Measurements from ENCODE around the gene NOL9. TPM values are rescaled to one million over a fixed set of nuclear protein-coding genes. Genes with fewer than 3 reads are reported as not detected.
A peak's percentile ranks its signal among the peaks of the same experiment; 100 is the strongest.

NOL9 gene
- total RNA-seq, 4 donors from 2014 or later: 20.1 to 41.6 (median 23.6) TPM

DNA sequence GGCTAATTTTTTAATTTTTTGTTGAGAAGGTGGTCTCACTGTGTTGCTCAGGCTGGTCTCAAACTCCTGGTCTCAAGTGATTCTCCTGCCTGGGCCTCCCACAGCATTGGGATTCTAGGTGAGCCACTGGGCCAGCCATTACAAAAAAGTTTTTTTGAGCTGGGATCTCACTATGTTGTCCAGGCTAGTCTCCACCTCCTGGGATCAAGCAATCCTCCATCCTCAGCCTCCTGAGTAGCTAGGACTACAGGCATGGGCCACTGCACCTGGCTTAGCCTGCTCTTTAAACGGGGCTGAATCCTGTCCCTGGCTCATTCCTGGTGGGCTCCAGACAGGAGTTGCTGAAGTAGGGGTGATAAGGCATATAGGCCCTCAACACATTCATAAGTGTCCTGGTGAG, 3.3 kb upstream of the NOL9 start:
- Histone ChIP-seq H3K4me1 (peaks cover 14% of the 10 kb centered on the region in 2 donors), H3K27me3 (no peaks in the 10 kb centered on the region), H3K36me3 (no peaks in the 10 kb centered on the region), H3K9me3 (no peaks in the 10 kb centered on the region), H3K4me3 (replicated peaks in 1 of 3) (no peak overlapping the region), H3K27ac (no peak overlapping the region)
- no peak for DNase-seq
- 38 to 67% methylated on average over 1 of the region's 1 CpG for WGBS, 2 donors
- TF ChIP-seq CTCF (IDR thresholded peaks at IDR 0.05): no peak
- no peak for TF ChIP-seq POLR2A (IDR thresholded peaks at IDR 0.05)
- intact Hi-C loops (cut with DNase I): no loop called here

GRCh38 chr1:6554907-6555778, 830 bp upstream of the NOL9 start, which contains the start of gene TAS1R1:
TSS of gene TAS1R1 (plus strand) at chr1:6555307. CDS start at chr1:6555374, 67 bp downstream.
- Histone ChIP-seq H3K36me3 (no peaks in the 10 kb centered on the region), H3K27ac (peak within 1 kb of the TSS; percentile 29 to 76 (median 69)), H3K4me1 (peaks cover 14 to 16% of the 10 kb centered on the region in 2 donors), H3K4me3 (replicated peaks in 1 of 3) (peak within 1 kb of the TSS; percentile 97 to 99 (median 98)), H3K9me3 (no peaks in the 10 kb centered on the region), H3K27me3 (no peaks in the 10 kb centered on the region)
- TF ChIP-seq CTCF (IDR thresholded peaks at IDR 0.05) (no peak), POLR2A (IDR thresholded peaks at IDR 0.05) (no peak)
- intact Hi-C loops (cut with DNase I): loop anchor here (2.0 kb wide), 1 partner anchor 92 kb away; no protein-coding TSS in a partner anchor
- DNase-seq: peak; percentile 20 to 22
- 77 to 80% methylated on average over 8 to 19 of the region's 19 CpGs for WGBS, 2 donors

DNA sequence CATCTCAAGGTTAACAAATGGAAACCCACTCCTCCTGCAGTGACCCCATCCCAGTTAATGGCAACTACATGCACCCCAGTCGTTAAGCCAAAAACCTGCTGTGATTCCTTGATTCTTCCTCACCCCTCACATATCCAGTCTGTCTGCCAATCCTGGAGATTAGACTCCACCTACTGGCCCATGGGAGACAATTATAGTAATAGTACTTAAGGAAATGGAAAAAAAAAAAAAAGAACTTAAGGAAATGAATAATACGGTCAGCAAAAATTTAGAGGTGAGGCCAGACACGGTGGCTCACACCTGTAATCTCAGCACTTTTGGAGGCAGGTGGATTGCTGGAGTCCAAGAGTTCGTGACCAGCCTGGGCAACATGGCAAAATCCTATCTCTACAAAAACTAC, 7.0 kb downstream of the NOL9 start:
- DNase-seq: no peak
- H3K36me3 ChIP-seq: peaks cover 27 to 38% of the 10 kb centered on the region in 2 donors
- WGBS, 2 donors: 72 to 77% methylated on average over 4 of the region's 4 CpGs
- intact Hi-C loops (cut with DNase I): no loop called here
- no peaks in the 10 kb centered on the region for H3K4me1 ChIP-seq
- H3K4me3 ChIP-seq (replicated peaks in 1 of 3): no peak overlapping the region
- no peak overlapping the region for H3K27ac ChIP-seq
- H3K27me3 ChIP-seq: no peaks in the 10 kb centered on the region
- H3K9me3 ChIP-seq: no peaks in the 10 kb centered on the region
- no peak for TF ChIP-seq CTCF (IDR thresholded peaks at IDR 0.05)

DNA sequence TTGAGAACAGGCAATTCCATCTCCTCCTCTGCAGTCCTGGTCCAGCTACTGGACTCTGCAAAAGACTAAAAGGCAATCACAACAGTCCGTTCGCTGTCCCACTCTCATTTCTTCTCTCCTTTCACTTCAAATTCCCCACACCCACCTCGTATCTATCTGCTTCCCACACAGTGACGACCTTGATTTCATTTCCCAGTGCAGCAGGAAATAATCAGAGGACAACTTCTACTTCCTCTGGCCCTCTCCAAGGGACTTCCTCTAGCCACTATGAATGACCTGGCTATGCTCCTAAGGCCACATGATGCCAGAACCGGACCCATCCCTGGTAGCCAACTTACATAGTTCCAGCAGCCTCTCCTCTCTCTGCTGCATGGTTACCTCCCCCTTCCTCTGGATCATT, 8.0 kb downstream of the NOL9 start:
- WGBS, 2 donors: 67 to 81% methylated on average over 5 of the region's 5 CpGs
- no peak for DNase-seq
- peaks cover 31 to 43% of the 10 kb centered on the region in 2 donors for H3K36me3 ChIP-seq
- no peaks in the 10 kb centered on the region for H3K9me3 ChIP-seq
- no peak overlapping the region for H3K27ac ChIP-seq
- intact Hi-C loops (cut with DNase I): no loop called here
- H3K27me3 ChIP-seq: no peaks in the 10 kb centered on the region
- H3K4me1 ChIP-seq: no peaks in the 10 kb centered on the region
- TF ChIP-seq CTCF (IDR thresholded peaks at IDR 0.05) (no peak), POLR2A (IDR thresholded peaks at IDR 0.05) (no peak)
- no peak overlapping the region for H3K4me3 ChIP-seq (replicated peaks in 1 of 3)
